GM12878 (cell line): Measurements from ENCODE around the gene ACAP2. TPM values are rescaled to one million over a fixed set of nuclear protein-coding genes. Genes with fewer than 3 reads are reported as not detected.
"Not testable (repeated sequence)": the region's sequence is repeated elsewhere in the genome, so short reads cannot be mapped to it uniquely, and the experiment has no call there.

Experiments used
- ATAC-seq: fragments of 200-7000 bp; cut with Tn5 transposase; 3 replicates; pipeline ENCODE4 v1.9.1; 2020; ENCODE audit warnings: mild to moderate bottlenecking, moderate library complexity
- BruUV-seq: library from RNA; stranded (reverse); fragments of 400-500 nt; replicated peaks from 2 replicates; lab custom pipeline; 2021; lab: Mats Ljungman, UMichigan
- CTCF ChIA-PET: fragments of 300-600 bp; sonication (Branson Sonifier 250); formaldehyde crosslinking; extraction: SDS; loops from one replicate; lab custom pipeline; 2021; ENCODE audit warnings: inconsistent platforms; lab: Yijun Ruan, JAX
- POLR2A ChIA-PET: fragments of 350-600 bp; formaldehyde crosslinking; extraction: SDS; loops from one replicate; lab custom pipeline; 2021; ENCODE audit warnings: inconsistent platforms; lab: Charles Lee
- RAD21 ChIA-PET: fragments of 300-600 bp; sonication (Branson Sonifier 250); formaldehyde crosslinking; loops from one replicate; lab custom pipeline; 2023; ENCODE audit warnings: antibody characterized with exemption; ENCODE audit not compliant: unreplicated experiment; lab: Charles Lee
- SMC1A ChIA-PET: fragments of 300-600 bp; sonication (Branson Sonifier 250); formaldehyde crosslinking; loops from one replicate; lab custom pipeline; 2023; ENCODE audit not compliant: unreplicated experiment, uncharacterized antibody; lab: Charles Lee
- DNase-seq: peaks from one replicate; pipeline ENCODE4 v3.0.0-alpha.2; 2011; ENCODE audit warnings: low read depth, low spot score
- FAIRE-seq: peaks from 3 replicates; lab custom pipeline; 2011; peaks lifted over from hg19 to GRCh38; lab: Jason Lieb, UNC
- H2AFZ ChIP-seq: 2 replicates; pipeline ENCODE4 v1.6.0; 2011; ENCODE audit warnings: low read depth, low read length, control low read depth; ENCODE audit not compliant: control insufficient read depth
- H3K27ac ChIP-seq: 2 replicates; pipeline ENCODE4 v1.5.1; 2011; ENCODE audit warnings: control low read depth; ENCODE audit not compliant: control insufficient read depth, insufficient read depth
- H3K27me3 ChIP-seq, 2 experiments: replicated peaks in 1 of 2; 2 replicates each; pipeline versions ENCODE4 v1.6.0 to v1.6.1; 2011; ENCODE audit warnings: low read length in 1 of 2; ENCODE audit not compliant: control insufficient read depth in 2 of 2, insufficient read depth in 2 of 2
- H3K36me3 ChIP-seq, 2 experiments: 2 replicates each; pipeline ENCODE4 v1.5.1; 2011; ENCODE audit warnings: low read length in 1 of 2; ENCODE audit not compliant: control insufficient read depth in 2 of 2, insufficient read depth in 2 of 2
- H3K4me1 ChIP-seq: 2 replicates; pipeline ENCODE4 v1.6.1; 2011; ENCODE audit warnings: mild to moderate bottlenecking, low read length, moderate library complexity, mixed read lengths; ENCODE audit not compliant: control insufficient read depth, insufficient read depth
- H3K4me2 ChIP-seq: 2 replicates; pipeline ENCODE4 v1.6.0; 2011; ENCODE audit warnings: control low read depth; ENCODE audit not compliant: control insufficient read depth, insufficient read depth
- H3K4me3 ChIP-seq: fragments of 200-600 bp; sonication (generic); 2 replicates; pipeline ENCODE4 v1.5.1; 2016
- H3K79me2 ChIP-seq: 2 replicates; pipeline ENCODE4 v1.6.0; 2011; ENCODE audit warnings: low read length; ENCODE audit not compliant: control insufficient read depth, insufficient read depth
- H3K9ac ChIP-seq: 2 replicates; pipeline ENCODE4 v1.8.0; 2011; ENCODE audit warnings: low read length, control low read depth, mixed read lengths; ENCODE audit not compliant: control insufficient read depth, insufficient read depth
- H3K9me3 ChIP-seq: replicated peaks from 3 replicates; pipeline ENCODE4 v1.5.1; 2011; ENCODE audit warnings: mild to moderate bottlenecking, low read length; ENCODE audit not compliant: control insufficient read depth, insufficient read depth
- H4K20me1 ChIP-seq: 2 replicates; pipeline ENCODE4 v1.6.0; 2011; ENCODE audit not compliant: control insufficient read depth, insufficient read depth
- E2F8 ChIP-seq: fragments of 450-650 bp; IDR thresholded peaks from 2 replicates; pipeline ENCODE4 v1.6.1; 2018; ENCODE audit warnings: mild to moderate bottlenecking, low read depth, moderate library complexity; ENCODE audit not compliant: partially characterized antibody
- WGBS: methylation state at CpG from one replicate; pipeline ENCODE4 v1.1.6; 2016; ENCODE audit warnings: low lambda C conversion rate; ENCODE audit not compliant: insufficient replicate concordance, insufficient coverage; ENCODE audit errors: missing lambda C conversion rate; 5-methylcytosine and 5-hydroxymethylcytosine counted together
- in situ Hi-C: fragments of 300-500 bp; cut with MboI; formaldehyde crosslinking; loops from 9 replicates; pipeline ENCODE4 v1.14.3; 2018; ENCODE audit warnings: mixed read lengths
- intact Hi-C: fragments of 100-400 bp; cut with micrococcal nuclease; formaldehyde crosslinking; loops from one replicate; pipeline ENCODE4 v1.14.2; 2022; ENCODE audit not compliant: unreplicated experiment
- polyA plus RNA-seq, 11 experiments: library from polyadenylated mRNA; depleted of rRNA in 4 of 11; unstranded in 6 of 11; stranded (reverse) in 5 of 11; fragments of >200 nt; fragmentation: Nextera tagmentation in 4 of 11; fragmentation: Illumina TruSeq in 1 of 11; extraction: Ambion mirVana in 4 of 11; extraction: Trizol in 1 of 11; gene quantifications; 1 replicate in 1 of 11; 2 replicates in 10 of 11; pipeline versions ENCODE4 v1.2.1 to v1.2.3, GENCODE V29; 2011 to 2016; ENCODE audit warnings: inconsistent platforms in 2 of 11, missing spikeins in 2 of 11, low read depth in 1 of 11
- total RNA-seq, 4 experiments: library from RNA; depleted of rRNA in 3 of 4; stranded (reverse); fragments of >200 nt in 3 of 4; fragmentation: Illumina TruSeq in 1 of 4; extraction: Trizol in 1 of 4; gene quantifications; 2 replicates each; pipeline versions ENCODE4 v1.2.1 to v1.2.3, GENCODE V29; 2013 to 2021

ACAP2 gene
- total and polyA plus RNA-seq, 10 of the 15 experiments (the other 5 are each of a cell fraction or from before 2014, with no cell fraction given), result 7.1 to 53.8 (median 35.7) TPM

- TF ChIP-seq E2F8, result no peak
These were observed 151.7 kb downstream of the ACAP2 start (continued) for GRCh38 chr3:195291121-195291520.

DNA sequence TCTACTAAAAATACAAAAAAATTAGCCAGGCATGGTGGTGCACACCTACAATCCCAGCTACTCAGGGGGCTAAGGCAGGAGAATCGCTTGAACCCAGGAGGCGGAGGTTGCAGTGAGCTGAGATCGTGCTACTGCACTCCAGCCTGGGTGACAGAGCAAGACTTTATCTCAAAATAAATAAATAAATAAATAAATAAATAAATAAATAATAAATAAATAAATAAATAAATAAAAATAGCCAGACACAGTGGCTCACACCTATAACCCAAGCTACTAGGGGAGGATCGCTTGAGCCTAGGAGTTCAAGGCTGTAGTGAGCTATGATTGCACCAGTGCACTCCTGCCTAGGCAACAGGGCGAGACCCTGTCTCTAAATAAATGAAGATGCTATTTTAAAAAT lies 152.2 kb downstream of the ACAP2 start:
- H3K4me3 ChIP-seq, H3K4me2 ChIP-seq, H4K20me1 ChIP-seq, H3K9me3 ChIP-seq, FAIRE-seq, H3K27me3 ChIP-seq, H3K9ac ChIP-seq, BruUV-seq, H3K27ac ChIP-seq, H2AFZ ChIP-seq, ATAC-seq, H3K4me1 ChIP-seq, H3K79me2 ChIP-seq, in situ Hi-C loops, intact Hi-C loops, POLR2A ChIA-PET, DNase-seq: not testable (repeated sequence)
- ChIA-PET SMC1A (interaction anchor here (0.6 to 1.2 kb wide), 3 partner anchors 23 to 232 kb away, joined by 3 read pairs; no protein-coding TSS in a partner anchor), CTCF (interaction anchor here (1.5 to 1.7 kb wide), 2 partner anchors 19 to 105 kb away, joined by 3 to 4 read pairs; no protein-coding TSS in a partner anchor), RAD21 (interaction anchor here (1.5 kb wide), 1 partner anchor 19 kb away, joined by 6 read pairs; the partner anchor contains the start of gene XXYLT1)
- H3K36me3 ChIP-seq, result peaks cover 0 to 27% of the 10 kb centered on the region in 2 experiments; a peak in 2 of 4 replicates
- 100% methylated on average over 5 of the region's 5 CpGs for WGBS
